Measurements from ENCODE around the gene OR9Q1.

DNA sequence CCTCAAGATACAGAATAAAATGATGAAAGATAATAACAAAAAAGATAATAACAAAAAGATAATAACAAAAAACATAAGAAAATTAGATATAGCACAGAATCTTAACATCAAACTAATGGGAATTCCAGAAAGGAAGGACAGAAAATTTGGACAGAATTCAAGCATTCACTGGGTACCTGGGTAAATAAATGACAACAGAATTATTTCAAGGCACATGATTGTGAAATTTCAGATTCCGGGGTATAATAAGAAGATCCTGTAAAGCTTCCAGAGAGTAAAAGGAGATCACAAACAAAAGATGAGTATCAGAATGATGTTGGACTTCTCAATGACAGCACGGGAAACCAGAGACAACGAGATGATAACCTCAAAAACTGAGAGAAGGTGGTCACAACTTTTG, 42.1 kb upstream of the OR9Q1 start:
- no peak for TF ChIP-seq POLR2A (IDR thresholded peaks at IDR 0.05; ENCODE audit: extremely low read depth, insufficient read length)
- TF ChIP-seq MYC (IDR thresholded peaks at IDR 0.05; ENCODE audit: low read depth, low read length), result no peak
- TF ChIP-seq, protein P1, sequence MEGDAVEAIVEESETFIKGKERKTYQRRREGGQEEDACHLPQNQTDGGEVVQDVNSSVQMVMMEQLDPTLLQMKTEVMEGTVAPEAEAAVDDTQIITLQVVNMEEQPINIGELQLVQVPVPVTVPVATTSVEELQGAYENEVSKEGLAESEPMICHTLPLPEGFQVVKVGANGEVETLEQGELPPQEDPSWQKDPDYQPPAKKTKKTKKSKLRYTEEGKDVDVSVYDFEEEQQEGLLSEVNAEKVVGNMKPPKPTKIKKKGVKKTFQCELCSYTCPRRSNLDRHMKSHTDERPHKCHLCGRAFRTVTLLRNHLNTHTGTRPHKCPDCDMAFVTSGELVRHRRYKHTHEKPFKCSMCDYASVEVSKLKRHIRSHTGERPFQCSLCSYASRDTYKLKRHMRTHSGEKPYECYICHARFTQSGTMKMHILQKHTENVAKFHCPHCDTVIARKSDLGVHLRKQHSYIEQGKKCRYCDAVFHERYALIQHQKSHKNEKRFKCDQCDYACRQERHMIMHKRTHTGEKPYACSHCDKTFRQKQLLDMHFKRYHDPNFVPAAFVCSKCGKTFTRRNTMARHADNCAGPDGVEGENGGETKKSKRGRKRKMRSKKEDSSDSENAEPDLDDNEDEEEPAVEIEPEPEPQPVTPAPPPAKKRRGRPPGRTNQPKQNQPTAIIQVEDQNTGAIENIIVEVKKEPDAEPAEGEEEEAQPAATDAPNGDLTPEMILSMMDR (IDR thresholded peaks at IDR 0.05; ENCODE audit: low read depth, low read length), result no peak

Data from NB4 (cell line).